OCI-LY7 (cell line): ENCODE measurements around the gene CLDN10.

Experiments used
- EZH2phosphoT487 ChIP-seq: fragments of 200-600 bp; sonication (generic); IDR thresholded peaks from 2 replicates; pipeline ENCODE4 v1.6.1; 2018; ENCODE audit warnings: low read depth, borderline replicate concordance, mild to moderate bottlenecking, mixed run types, antibody characterized with exemption, low read length, moderate library complexity, mixed read lengths
- TF ChIP-seq, protein P1 (sequence below): fragments of 200-600 bp; sonication (generic); conservative IDR thresholded peaks from 2 replicates; pipeline ENCODE4 v1.5.1; 2014; ENCODE audit warnings: mild to moderate bottlenecking, antibody characterized with exemption, low read length, moderate library complexity, mixed read lengths

DNA sequence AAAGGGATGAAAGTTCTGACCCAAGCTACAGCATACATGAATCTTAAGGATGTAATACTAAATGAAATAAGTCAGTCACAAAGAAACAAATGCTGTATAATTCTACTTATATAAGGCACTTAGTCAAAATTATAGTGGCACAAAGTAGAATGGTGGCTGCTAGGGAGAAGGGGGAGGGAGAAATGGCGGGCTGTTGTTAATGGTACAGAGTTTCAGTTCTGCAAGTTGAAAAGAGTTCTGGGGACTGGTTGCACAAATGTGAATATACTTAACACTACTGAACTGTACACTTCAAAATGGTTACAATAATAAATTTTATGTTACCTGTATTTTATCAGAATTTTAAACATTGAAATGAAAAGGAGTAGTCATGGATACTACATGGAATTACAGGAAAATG lies 48.9 kb upstream of the CLDN10 start:
- TF ChIP-seq, protein P1, sequence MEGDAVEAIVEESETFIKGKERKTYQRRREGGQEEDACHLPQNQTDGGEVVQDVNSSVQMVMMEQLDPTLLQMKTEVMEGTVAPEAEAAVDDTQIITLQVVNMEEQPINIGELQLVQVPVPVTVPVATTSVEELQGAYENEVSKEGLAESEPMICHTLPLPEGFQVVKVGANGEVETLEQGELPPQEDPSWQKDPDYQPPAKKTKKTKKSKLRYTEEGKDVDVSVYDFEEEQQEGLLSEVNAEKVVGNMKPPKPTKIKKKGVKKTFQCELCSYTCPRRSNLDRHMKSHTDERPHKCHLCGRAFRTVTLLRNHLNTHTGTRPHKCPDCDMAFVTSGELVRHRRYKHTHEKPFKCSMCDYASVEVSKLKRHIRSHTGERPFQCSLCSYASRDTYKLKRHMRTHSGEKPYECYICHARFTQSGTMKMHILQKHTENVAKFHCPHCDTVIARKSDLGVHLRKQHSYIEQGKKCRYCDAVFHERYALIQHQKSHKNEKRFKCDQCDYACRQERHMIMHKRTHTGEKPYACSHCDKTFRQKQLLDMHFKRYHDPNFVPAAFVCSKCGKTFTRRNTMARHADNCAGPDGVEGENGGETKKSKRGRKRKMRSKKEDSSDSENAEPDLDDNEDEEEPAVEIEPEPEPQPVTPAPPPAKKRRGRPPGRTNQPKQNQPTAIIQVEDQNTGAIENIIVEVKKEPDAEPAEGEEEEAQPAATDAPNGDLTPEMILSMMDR = no peak
- no peak for TF ChIP-seq EZH2phosphoT487
